HepG2 (cell line): ENCODE data around the gene RHOT2. TPM values are rescaled to one million over a fixed set of nuclear protein-coding genes. Genes with fewer than 3 reads are reported as not detected.

Source experiments
- ARNT2 ChIP-seq: sonication (generic); formaldehyde crosslinking; IDR thresholded peaks from 2 replicates; pipeline ENCODE4 v1.8.0; 2022; ENCODE audit warnings: mild to moderate bottlenecking, low read depth, missing genetic modification reagents, moderate library complexity
- BRD4 ChIP-seq: sonication (generic); formaldehyde crosslinking; IDR thresholded peaks from 2 replicates; pipeline ENCODE4 v1.4.0; 2020; ENCODE audit warnings: missing genetic modification reagents
- CBX1 ChIP-seq: IDR thresholded peaks from one replicate; pipeline ENCODE4 v1.6.1; 2016; ENCODE audit warnings: antibody characterized with exemption, low read depth
- CCAR2 ChIP-seq: fragments of 200-400 bp; formaldehyde crosslinking; optimal IDR thresholded peaks from 2 replicates; pipeline ENCODE3; 2018; ENCODE audit warnings: low read depth, mild to moderate bottlenecking, low read length, moderate library complexity
- CEBPG ChIP-seq: IDR thresholded peaks from 2 replicates; pipeline ENCODE4 v1.6.1; 2016
- CENPT ChIP-seq: sonication (generic); formaldehyde crosslinking; IDR thresholded peaks from 2 replicates; pipeline ENCODE4 v1.8.0; 2022; ENCODE audit warnings: low read depth, mild to moderate bottlenecking, moderate library complexity, missing genetic modification reagents
- ELF1 ChIP-seq: sonication (generic); formaldehyde crosslinking; IDR thresholded peaks from 2 replicates; pipeline ENCODE4 v1.4.0; 2020; ENCODE audit warnings: missing genetic modification reagents
- GABPB1 ChIP-seq: IDR thresholded peaks from 2 replicates; pipeline ENCODE4 v1.6.1; 2016; ENCODE audit warnings: mild to moderate bottlenecking, missing genetic modification reagents, moderate library complexity, missing compliant biosample characterization
- HIC2 ChIP-seq: sonication (generic); formaldehyde crosslinking; IDR thresholded peaks from 2 replicates; pipeline ENCODE4 v1.9.0; 2022; ENCODE audit warnings: low read depth, missing genetic modification reagents
- HINFP ChIP-seq: sonication (generic); formaldehyde crosslinking; IDR thresholded peaks from 2 replicates; pipeline ENCODE4 v1.4.0; 2020; ENCODE audit warnings: low read depth, mild to moderate bottlenecking, missing genetic modification reagents
- IRF1 ChIP-seq: sonication (generic); formaldehyde crosslinking; IDR thresholded peaks from 2 replicates; pipeline ENCODE4 v1.4.0; 2020; ENCODE audit warnings: low read depth, mild to moderate bottlenecking, missing genetic modification reagents
- KAT7 ChIP-seq: IDR thresholded peaks from 2 replicates; pipeline ENCODE4 v1.6.1; 2018; ENCODE audit warnings: borderline replicate concordance, missing compliant biosample characterization
- MTA1 ChIP-seq: sonication (generic); formaldehyde crosslinking; IDR thresholded peaks from 2 replicates; pipeline ENCODE4 v1.4.0; 2020; ENCODE audit warnings: missing genetic modification reagents, mild to moderate bottlenecking, borderline replicate concordance
- NONO ChIP-seq, 2 experiments: fragments of 450-650 bp in 1 of 2; sonication (generic) in 1 of 2; formaldehyde crosslinking in 1 of 2; IDR thresholded peaks in 1 of 2; conservative IDR thresholded peaks in 1 of 2; 2 replicates each; pipeline versions ENCODE4 v1.6.1 to v1.8.0; 2017 to 2022; ENCODE audit warnings: mild to moderate bottlenecking in 1 of 2, missing genetic modification reagents in 1 of 2, moderate library complexity in 1 of 2
- ONECUT2 ChIP-seq: sonication (generic); formaldehyde crosslinking; IDR thresholded peaks from 2 replicates; pipeline ENCODE4 v1.4.0; 2020; ENCODE audit warnings: missing genetic modification reagents
- U2AF2 ChIP-seq: fragments of 200-400 bp; formaldehyde crosslinking; IDR thresholded peaks from 2 replicates; pipeline ENCODE4 v1.6.1; 2017; ENCODE audit warnings: low read depth, mild to moderate bottlenecking, low read length
- ZBTB8A ChIP-seq: sonication (generic); formaldehyde crosslinking; IDR thresholded peaks from 2 replicates; pipeline ENCODE4 v1.4.0; 2020; ENCODE audit warnings: mild to moderate bottlenecking, low read depth, missing genetic modification reagents, borderline replicate concordance
- ZFP91 ChIP-seq: sonication (generic); formaldehyde crosslinking; IDR thresholded peaks from 2 replicates; pipeline ENCODE4 v1.9.0; 2022; ENCODE audit warnings: missing genetic modification reagents, mild to moderate bottlenecking, borderline replicate concordance
- ZFYVE20 ChIP-seq: sonication (generic); formaldehyde crosslinking; IDR thresholded peaks from 2 replicates; pipeline ENCODE4 v1.8.0; 2023; ENCODE audit warnings: low read depth, mild to moderate bottlenecking, moderate library complexity, missing genetic modification reagents, borderline replicate concordance
- ZNF12 ChIP-seq: sonication (generic); formaldehyde crosslinking; IDR thresholded peaks from 2 replicates; pipeline ENCODE4 v1.5.0; 2020; ENCODE audit warnings: missing genetic modification reagents
- ZNF160 ChIP-seq: sonication (generic); formaldehyde crosslinking; IDR thresholded peaks from 2 replicates; pipeline ENCODE4 v1.8.0; 2022; ENCODE audit warnings: mild to moderate bottlenecking, inconsistent platforms, missing genetic modification reagents
- ZNF670 ChIP-seq: sonication (generic); formaldehyde crosslinking; IDR thresholded peaks from 2 replicates; pipeline ENCODE4 v1.8.0; 2022; ENCODE audit warnings: mild to moderate bottlenecking, missing genetic modification reagents, borderline replicate concordance
- ZNF749 ChIP-seq: sonication (generic); formaldehyde crosslinking; IDR thresholded peaks from 2 replicates; pipeline ENCODE4 v1.8.0; 2022; ENCODE audit warnings: mild to moderate bottlenecking, missing genetic modification reagents, moderate library complexity, borderline replicate concordance
- ZNF781 ChIP-seq: sonication (generic); formaldehyde crosslinking; IDR thresholded peaks from 2 replicates; pipeline ENCODE4 v1.5.1; 2020; ENCODE audit warnings: borderline replicate concordance, mild to moderate bottlenecking, missing genetic modification reagents; ENCODE audit errors: not compliant biosample characterization
- polyA plus RNA-seq, 8 experiments: library from polyadenylated mRNA; depleted of rRNA in 3 of 8; stranded (reverse) in 7 of 8; unstranded in 1 of 8; fragments of >200 nt; fragmentation: Illumina TruSeq in 4 of 8; extraction: Trizol in 4 of 8; gene quantifications; 2 replicates each; pipeline versions ENCODE4 v1.2.1 to v1.2.3, GENCODE V29; 2011 to 2016; ENCODE audit warnings: low read depth in 4 of 8, missing spikeins in 1 of 8, mixed read lengths in 1 of 8; ENCODE audit not compliant: insufficient read depth in 1 of 8
- total RNA-seq, 5 experiments: library from RNA; depleted of rRNA; stranded (reverse); fragments of >200 nt; fragmentation: Illumina TruSeq; extraction: Trizol; gene quantifications; 2 replicates each; pipeline ENCODE4 v1.2.3, GENCODE V29; 2016; ENCODE audit warnings: low read depth in 1 of 5

The RHOT2 gene
- total and polyA plus RNA-seq, 2 of the 13 experiments (the other 11 are each of a cell fraction or from before 2014, with no cell fraction given), result 63.6 to 76.9 TPM

- TF ChIP-seq NONO (IDR thresholded peaks at IDR 0.05), result no peak
- no peak; the same call in 1 of the 2 replicates for TF ChIP-seq NONO (CRISPR knock-in tag; conservative IDR thresholded peaks at IDR 0.05)
- no peak for TF ChIP-seq CBX1
- no peak for TF ChIP-seq ELF1 (CRISPR knock-in tag)
- TF ChIP-seq CCAR2, result no peak
- peak; percentile 85; the same call in 1 of the 2 replicates for TF ChIP-seq ZFYVE20 (CRISPR knock-in tag)
- no peak for TF ChIP-seq ZBTB8A (CRISPR knock-in tag)
- peak; percentile 73 for TF ChIP-seq ZFP91 (CRISPR knock-in tag)
- TF ChIP-seq ZNF781 (CRISPR knock-in tag), result no peak
- TF ChIP-seq ZNF749 (CRISPR knock-in tag), result peak; percentile 78
- no peak for TF ChIP-seq ZNF12 (CRISPR knock-in tag)
- TF ChIP-seq U2AF2, result no peak
- peak; percentile 71 for TF ChIP-seq ARNT2 (CRISPR knock-in tag)
- no peak for TF ChIP-seq IRF1
- TF ChIP-seq ONECUT2 (CRISPR knock-in tag), result no peak
- peak; percentile 58; the same call in 1 of the 2 replicates for TF ChIP-seq HIC2 (CRISPR knock-in tag)
- TF ChIP-seq CENPT (CRISPR knock-in tag), result peak; percentile 92; the same call in 1 of the 2 replicates
- no peak; the same call in 1 of the 2 replicates for TF ChIP-seq KAT7
- peak; percentile 29; the same call in 1 of the 2 replicates for TF ChIP-seq GABPB1 (CRISPR knock-in tag)
- TF ChIP-seq CEBPG (CRISPR knock-in tag), result no peak
- no peak for TF ChIP-seq ZNF160 (CRISPR knock-in tag)
- TF ChIP-seq HINFP, result peak; percentile 42; the same call in 1 of the 2 replicates
- no peak for TF ChIP-seq ZNF670 (CRISPR knock-in tag)
- TF ChIP-seq MTA1 (CRISPR knock-in tag), result peak; percentile 32; the same call in 1 of the 2 replicates
- TF ChIP-seq BRD4 (CRISPR knock-in tag), result no peak
These were observed 27.6 kb downstream of the RHOT2 start (continued) for GRCh38 chr16:695355-696089.
